Right kidney (tissue), 1 donor: ENCODE results near the gene PRR13.

ENCODE experiments used
- DNase-seq: peaks from one replicate; pipeline ENCODE4 v3.0.0-alpha.2; 2016

Gene PRR13

GRCh38 chr12:53489242-53489864 is 47.8 kb downstream of the PRR13 start:
- peak; percentile 50 for DNase-seq

GRCh38 chr12:53492188-53492587 is 50.7 kb downstream of the PRR13 start:
- DNase-seq, result peak; percentile 67

GRCh38 chr12:53492830-53493609 is 51.5 kb downstream of the PRR13 start:
- DNase-seq, result peak; percentile 88

- DNase-seq, result no peak
Measured at GRCh38 chr12:53493610-53494391, 52.3 kb downstream of the PRR13 start.
